Measurements from ENCODE around the gene ARID2.

The ARID2 gene

DNA sequence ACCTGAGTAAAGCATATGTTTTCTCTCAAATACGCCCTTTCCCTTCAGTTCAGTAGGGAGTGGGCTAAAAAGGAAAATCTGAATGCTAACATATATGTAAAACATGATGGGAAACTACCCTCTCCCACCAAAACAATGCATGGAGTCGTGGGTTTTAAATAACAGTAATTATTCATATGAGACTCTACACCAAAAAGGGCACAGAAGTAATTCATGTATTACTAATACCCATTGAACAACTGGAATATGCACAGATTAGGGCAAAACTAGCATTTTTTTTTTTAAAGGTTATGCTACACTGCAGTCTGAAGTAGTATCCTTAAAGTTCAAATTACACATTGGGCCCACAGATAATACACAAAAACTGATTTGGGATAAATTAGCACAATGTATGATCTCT lies 8.1 kb upstream of the ARID2 start:
- DNase-seq: no peak

DNA sequence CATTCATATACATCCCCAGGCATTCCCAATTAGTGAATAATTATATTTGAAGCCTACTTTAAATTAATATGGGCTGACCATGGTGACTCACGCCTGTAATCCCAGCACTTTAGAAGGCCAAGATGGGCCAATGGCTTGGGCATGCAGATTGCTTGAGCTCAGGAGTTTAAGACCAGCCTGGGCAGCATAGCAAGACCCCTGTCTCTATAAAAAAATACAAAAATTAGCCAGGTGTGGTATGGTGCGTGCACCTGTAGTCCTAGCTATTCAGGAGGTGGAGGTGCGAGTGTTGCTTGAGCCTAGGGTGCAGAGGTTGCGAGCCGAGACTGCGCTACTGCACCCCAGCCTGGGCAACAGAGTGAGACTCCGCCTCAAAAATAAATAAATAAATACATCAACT lies 7.6 kb upstream of the ARID2 start:
- DNase-seq: no peak

DNA sequence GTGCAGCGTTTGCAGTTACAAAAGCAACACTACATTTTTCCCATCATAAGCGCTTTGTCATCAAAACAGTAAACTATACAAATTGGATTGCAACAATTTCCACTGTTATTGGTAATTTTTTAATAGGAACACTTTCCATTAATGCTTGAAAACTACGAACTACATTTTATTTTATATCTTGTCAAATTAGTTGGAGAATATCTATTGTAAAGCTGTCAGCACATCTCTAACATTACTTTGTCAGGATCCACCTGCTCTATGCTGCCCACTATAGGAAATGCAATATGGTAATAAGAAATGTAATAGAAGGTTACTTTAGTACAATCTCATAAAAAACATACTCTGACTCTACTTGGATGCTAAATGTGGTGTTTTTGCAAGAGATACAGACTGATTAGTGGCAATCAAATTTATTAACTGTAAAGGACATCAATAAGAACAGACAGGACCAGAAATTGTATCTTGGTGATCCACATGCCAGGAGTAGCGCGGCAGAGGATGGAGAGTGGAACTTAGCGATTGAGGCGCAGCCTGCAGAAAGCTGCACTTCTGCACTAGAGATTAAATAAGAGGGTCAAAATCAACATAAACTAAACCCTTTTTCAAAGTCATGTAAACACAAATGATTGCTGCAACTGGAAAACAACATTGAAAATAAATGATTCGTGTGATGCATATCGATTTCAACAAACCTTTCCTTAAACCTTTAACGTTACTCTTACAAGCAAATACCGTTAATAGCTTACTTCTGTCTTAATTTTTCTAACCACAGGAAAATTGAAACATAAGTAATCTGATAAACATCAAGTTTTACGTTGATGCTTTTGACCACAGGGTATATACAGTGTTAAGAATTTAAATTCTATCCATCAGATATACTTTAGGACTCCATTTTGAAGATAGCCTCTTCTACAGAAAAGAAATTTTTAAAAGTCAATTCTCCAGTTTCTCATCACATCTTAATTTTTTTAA lies 3.6 kb upstream of the ARID2 start:
- peak; percentile 57 for DNase-seq

DNA sequence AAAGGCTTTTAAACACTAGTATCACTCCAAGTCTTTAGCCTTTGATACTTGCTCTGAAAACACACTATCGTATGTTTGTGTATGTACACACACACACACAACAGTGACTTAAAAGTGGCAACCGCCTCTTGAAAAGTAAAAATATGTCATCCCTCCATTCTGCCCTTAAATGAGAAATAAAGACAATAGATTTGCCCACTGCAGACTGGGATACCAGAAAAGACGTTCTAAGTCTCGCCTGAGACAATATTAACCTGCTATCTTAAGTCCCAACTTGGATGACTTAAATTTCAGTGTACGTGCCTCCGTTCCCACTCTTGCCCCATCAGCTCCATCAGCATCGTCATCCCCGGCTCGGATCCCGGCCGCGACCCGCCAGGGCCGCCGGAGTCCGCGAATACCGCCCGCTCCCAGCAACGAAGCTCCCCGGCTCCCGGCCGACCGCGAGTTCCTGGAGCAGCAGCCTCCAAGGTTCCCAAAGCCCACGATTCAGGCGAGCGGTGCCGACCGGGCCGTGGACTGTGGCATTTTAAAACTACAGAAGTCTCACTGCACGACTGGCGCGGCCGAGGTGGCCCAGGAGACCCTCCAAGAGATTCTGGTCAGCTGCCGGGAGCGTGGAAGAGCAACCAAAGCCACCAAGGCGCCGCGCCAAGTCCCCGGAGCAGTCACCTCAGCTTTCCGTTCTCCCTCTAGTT lies 2.8 kb upstream of the ARID2 start:
- DNase-seq: no peak

DNA sequence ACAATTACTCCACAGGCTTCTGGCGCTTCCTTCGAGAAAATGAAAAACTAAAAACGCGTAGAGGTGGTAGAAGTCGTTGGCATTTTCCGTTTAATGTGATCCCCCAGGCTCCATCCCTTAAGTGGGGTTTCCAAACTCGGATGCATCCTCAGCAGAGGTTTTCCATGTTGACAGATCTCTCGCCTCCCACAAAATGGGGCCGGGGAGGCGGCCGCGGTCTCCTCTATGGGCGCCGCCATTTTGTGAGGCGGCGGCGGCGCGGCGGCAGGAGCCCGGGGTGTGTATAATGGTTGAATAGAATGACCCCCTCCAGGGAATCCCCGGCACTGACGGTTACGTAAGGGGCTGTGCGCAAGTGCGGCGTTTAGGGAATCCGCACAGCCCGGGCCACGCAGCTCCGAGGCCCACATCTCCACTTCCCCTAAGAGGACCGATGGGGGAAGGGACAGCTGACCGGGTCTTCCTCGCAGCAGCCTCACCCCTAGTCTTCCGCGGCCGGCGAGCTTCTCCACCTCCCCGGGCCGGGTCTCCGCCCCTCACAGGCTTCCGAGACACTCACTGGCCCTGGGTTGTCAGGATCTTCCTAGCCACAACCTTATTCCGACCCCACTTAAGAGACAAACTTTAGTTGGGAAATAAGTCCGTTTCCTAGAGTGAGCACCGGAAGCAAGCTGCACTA lies 2.1 kb upstream of the ARID2 start:
- peak; percentile 90 for DNase-seq

DNA sequence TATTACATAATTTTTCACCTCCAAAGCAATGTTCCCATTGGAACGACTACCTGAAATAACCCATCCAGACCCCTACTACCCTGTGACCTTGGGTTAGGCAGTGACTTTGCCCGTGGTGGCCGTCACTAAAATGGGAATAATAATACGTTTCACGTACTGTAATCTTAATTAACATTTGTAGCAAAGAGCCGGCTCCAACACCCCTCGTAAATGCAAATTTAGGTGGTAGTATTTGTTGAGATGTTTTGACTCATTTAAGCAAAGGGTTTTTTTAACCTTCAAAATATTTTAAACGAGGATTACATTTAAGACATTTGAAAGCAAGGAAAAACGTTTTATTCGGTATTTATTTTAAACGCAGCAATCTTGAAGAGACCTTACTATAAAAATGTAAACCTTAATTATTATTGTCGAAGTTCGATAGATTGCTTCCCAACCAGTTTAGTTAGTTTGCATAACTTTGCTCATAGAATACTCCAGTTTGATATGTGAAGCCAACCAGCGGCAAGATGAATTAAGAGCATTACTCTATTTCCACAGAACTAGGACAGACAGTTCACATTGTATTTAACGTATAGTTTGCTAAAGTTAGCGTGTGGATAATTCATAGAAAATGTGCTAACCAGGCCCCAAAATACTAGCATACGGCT lies 1.4 kb upstream of the ARID2 start:
- DNase-seq: no peak

DNA sequence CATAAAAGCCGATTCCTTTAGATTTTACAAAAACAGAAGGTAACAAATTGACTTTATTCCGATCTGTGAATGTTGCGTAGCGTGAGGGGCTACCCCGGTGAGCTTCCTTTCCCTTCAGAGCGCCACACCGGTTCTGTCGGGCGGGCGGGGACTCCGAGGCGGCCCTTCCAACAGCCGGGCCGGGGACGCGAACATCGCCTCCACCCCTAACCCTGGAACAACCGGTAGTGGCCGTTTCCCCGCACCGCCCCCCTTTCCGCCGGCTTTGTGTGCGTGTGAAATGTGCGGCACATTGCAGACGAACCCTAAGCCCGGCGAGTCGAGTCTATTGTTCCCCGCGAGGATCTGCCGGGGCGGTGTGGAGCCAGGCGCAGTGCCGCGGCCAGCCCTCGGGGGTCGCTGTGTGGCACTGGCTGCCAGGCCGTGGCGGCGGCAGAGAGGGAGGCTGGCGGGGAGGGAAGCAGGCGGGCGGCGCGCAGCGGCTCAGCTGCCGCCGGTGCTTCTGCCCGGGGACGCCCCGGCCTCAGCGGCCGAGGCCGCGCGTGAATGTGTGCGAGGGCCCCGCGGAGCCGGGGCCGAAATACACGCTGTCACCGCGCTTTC lies 775 bp upstream of the ARID2 start:
- DNase-seq: peak; percentile 74

DNA sequence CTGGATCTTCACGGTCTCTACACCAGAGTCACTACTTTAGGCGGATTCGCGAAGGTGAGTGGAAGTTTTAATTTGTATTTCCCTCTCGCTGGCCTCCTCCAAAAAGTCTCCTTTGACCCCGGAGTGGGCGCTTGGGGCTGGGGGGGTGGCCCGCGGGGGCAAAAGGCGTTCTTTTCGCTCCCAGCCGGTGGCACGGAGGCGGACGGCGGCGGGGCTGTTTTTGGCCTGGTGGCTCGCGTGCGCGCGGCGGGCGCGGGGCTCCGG lies 510 bp downstream of the ARID2 start:
- no peak for DNase-seq

DNA sequence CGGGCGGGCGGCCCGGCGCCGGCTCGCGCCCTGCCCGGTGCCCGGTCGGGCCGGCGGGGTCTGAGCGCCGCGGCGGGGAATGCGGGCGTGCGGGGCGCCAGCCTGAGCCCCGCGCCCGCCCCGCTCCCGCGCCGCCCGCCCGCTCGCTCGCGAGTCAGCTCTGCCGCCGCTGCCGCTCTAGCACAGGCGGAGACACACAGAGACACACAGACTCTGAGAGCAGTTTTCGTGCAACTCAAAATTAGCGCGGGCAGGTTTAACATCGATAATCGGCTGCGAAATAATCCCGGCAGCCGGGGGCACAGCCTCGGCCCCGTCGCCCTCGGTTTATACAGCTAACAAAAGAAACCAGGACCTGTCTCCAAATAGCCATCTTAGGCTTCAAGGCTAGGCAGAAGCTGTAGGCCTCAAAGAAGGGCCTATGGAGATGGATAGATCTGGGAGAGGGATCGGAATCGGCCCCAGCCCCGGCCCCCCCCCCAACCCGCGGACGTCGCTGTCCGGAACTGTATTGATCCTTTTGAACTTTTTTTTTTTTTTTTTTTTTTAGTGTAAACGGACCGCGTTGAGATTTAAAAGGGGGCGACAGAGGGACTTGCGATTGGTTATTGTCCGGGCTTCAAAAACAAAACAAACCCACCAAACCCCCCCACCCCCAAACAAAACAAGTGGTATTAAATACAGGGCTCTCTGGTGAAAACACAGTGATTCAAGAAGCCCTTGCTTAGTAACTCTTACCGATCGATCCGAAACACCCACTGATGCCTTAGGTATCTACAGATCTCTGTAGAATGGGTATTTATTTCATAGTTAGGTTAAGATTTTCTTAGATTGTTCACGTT lies 1.1 kb downstream of the ARID2 start:
- DNase-seq: peak; percentile 22

DNA sequence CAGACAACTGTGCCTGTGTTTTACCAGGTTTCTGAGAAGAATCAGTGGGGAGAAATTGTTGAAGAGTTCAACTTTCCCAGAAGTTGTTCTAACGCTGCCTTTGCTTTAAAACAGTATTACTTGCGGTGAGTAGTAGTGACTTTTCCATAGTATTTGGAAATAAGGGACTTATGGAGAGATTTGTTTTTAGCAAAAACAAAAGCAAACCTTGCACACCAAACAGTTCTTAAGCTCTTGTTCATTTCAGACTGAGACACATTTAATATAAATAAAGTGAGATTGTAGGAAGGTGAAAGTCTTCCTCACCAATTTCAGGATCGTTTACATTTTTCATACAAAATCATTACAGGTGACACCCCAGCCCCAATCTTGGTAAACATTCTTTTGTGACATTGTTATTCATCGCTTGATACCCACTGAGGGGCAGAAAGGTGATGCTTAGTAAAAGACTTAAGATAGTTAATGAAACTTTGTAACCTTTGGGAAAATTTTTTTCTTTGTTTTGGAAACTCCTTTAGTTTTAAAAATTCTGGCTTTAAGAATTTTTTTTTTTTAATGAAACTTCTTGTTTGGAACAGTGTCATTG lies 1.8 kb downstream of the ARID2 start:
- DNase-seq: peak; percentile 27

DNA sequence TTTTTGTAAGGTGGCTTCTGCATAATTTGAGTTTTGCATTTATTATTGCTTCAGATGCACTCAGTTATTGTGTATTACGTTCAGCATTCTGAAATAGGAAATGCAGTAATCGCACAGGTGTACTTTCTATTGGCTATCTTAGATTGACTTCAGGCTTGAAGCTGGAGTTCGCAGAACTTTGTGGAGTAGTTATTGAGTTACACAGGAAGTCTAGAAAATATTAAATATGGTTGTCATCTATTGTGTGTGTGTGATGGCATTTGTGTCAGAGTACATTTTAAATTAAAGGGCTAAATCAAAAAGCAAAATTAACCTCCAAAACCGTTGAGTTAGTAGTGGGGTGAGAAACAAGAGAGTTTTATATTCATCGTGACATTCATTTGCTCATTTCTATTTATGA lies 2.7 kb downstream of the ARID2 start:
- peak; percentile 2 for DNase-seq

DNA sequence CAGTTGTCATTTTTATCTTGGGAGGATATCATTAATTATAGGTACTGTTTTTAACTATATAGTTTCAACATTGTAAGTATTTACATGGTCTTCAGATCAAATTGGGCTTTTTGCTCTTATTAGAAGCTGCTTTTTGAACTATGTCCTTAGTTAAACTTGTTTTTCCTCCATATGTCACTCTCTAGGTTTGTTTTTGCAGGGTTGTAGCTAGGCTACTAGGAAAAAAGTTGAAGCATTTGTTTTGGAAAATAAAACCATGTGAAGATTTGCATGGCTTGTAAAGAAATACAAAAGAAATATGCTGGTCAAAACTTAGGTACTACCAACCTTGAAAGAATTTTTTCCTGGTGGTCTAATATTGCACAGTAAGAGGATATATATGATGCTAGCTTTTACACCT lies 3.4 kb downstream of the ARID2 start:
- DNase-seq: no peak

DNA sequence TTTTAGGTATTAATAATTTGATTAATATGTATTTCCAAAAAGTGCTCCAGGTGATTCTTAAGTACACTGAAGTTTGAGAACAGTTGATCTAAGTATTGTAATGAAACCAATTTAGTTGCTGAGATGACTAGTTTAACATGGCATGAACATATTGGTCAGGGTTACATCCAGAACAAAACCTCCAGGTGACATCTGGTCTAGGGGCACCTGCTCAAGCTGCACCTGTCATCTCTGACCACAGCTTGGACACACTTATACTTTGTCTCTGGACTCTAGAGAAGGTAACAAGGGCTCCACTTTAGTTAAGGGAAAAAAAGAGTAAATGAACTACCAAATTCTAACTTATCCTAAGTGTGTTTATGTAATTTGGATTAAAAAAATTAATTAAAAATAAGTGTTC lies 8.1 kb downstream of the ARID2 start:
- DNase-seq: no peak

DNA sequence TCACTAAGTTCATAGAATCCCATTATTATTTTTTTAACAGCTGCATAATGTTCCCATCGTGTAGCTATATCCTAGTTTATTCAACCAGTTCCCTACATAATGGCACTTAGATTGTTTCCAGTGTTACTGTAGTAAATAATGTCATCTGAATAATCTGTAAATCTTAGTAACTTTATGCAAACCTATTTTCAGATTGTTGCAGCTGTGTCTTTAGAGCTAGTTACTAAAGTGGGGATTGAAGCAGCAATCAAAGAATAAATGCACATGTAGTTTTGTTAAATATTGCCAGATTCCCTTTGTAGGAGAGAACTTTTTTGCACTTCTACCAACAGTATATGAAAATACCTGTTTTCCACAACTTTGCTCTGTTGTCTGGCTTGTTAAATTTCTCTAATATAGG lies 13.1 kb downstream of the ARID2 start:
- DNase-seq: no peak

DNA sequence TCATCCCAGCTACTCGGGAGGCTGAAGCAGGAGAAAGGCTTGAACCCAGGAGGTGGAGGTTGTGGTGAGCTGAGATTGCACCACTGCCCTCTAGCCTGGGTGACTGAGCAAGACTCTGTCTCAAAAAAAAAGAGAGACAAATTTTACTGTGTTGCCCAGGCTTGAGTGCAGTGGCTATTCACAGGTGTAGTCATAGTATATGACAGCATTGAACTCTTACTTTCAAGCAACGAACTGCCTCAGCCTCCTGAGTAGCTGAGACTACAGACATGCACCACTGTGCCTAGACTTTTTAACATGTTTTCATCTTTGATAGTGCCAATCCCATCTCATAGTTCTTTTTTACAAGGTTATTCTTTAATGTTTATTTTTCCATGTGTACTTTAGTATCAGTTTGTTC lies 13.7 kb downstream of the ARID2 start:
- DNase-seq: no peak

DNA sequence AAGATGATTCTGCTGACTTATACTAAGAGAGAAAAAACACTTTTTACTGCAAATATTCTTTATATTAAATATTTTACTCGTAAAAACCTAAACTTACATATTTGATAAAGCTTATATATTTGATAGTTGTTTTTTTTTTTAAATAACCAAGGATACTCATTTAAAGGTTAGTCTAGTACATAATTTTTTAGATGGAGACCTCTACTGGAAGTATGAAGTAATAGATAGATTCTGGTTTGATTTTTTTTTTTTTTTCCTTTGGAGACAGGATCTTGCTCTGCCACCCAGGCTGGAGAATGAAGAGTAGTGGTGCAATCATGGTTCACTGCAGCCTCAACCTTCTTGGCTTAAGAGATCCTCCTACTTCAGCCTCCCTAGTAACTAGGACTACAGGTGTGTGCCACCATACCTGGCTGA lies 16.4 kb downstream of the ARID2 start:
- DNase-seq: peak; percentile 5

DNA sequence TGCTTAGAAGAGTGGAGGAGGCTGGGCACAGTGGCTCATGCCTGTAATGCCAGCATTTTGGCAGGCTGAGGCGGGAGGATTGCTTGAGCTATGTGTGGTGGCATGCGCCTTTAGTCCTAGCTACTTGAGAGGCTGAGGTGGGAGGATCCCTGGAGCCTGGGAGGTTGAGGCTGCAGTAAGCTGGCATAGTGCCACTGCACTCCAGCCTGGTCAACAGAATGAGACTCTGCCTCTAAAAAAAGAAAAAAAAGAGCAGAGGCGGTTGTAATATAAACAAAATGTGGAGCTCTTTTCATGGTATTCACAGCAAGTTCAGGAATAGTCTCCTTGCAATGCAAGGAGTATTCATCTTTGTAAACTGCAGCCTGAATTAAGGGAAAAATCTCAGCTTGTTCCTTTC lies 27.2 kb downstream of the ARID2 start:
- no peak for DNase-seq

DNA sequence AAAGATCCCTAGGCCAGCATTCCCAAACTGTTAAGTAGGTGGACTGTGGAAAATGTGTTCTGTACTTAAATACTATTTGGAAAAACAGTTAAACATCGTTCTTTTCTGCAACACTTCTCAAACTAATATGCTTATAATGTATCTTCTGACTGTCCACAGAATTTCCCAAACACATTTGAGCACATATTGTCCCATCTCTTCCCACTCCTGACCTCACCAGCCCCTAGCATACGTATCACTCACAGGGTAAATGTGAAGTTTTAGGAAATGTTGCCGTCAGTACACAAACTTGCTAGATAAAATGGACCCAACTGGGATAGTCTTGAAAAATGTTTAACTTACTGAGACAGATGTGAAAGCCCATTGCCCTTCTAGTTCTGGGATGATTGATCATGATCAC lies 27.7 kb downstream of the ARID2 start:
- no peak for DNase-seq

DNA sequence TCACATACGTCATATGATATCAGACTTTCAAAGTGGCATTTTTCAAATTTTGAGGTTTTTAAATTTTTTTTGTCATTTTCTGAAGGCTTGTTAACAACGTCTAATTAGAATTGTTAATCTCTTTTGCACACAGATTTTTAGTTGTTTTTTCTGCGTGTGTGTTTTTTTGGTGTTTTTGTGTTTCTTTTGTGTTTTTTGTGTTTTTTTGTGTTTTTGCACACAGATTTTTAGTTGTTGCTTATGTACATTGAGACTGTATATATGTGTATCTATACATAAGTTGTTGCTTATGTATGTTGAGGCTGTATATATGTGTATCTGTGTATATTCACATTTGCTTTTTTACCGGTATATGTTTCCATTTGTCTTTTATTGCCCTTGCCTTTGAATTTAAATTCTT lies 30.8 kb downstream of the ARID2 start:
- DNase-seq: no peak

DNA sequence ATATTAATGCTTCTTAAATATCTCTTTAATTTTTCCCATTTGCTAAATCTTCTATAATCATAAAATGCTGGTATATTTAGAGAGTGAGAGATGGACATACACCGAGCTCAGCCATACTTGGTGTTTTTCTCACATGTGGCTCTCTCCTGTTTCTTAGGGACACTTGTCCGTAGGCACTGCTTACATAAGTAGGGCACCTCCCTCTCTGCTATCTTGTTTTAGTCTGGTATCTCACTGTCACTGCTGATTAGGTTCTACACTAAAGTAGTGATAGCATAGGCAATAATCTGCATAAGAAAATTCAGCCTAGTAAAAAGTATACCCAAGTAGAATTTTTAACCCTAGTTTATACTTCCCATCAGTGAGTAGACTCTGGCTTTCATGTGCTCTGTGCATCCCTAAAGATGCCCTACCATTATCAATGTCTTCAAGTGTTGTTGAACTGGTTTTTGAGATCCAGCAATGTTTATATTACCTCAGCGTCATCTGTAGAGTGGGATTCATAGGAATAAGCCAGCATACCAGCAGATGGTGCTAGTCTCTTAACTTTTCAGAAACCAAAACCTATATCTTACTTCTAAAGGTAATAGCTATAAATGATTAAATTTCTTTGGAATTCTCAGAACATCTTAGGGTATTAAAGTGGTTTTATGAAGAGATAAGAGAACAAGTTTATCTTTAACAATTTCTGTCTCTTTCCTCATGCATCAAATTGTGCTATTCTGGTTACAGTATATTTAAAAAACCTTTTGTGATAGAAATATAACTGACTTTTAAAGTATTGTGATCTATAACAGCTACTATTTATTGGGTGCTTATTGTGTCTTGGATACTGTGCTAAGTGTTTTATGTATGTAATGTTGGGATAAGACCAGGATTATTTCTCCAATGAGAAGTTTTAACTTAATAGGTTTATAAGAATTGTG lies 32.9 kb downstream of the ARID2 start:
- DNase-seq: peak; percentile 32

DNA sequence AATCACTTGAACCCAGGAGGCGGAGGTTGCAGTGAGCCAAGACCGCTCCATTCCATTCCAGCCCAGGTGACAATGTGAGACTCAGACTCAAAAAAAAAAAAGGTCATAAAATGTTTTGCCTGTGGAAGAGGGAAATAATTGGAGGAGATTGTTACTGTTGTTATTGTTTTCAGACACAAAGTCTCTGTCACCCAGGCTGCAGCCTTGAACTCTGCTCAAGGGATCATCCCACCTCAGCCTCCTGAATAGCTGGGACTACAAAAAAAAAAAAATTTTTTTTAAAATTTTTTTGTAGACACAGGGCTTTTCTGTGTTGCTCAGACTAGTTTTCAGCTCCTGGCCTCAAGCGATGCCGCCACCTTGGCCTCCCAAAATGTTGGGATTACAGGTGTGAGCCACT lies 33.9 kb downstream of the ARID2 start:
- DNase-seq: no peak
